Large intestine (tissue), 3 donors: Measurements from ENCODE around the gene HMX1. TPM values are rescaled to one million over a fixed set of nuclear protein-coding genes. Genes with fewer than 3 reads are reported as not detected.

Experiments
- DNase-seq, 2 donors: peaks; one replicate each; pipeline versions ENCODE4 v3.0.0 to v3.0.0-alpha.2; 2013
- H3K27ac ChIP-seq: one replicate; pipeline ENCODE4 v1.5.1; 2013; ENCODE audit warnings: low read length
- H3K27me3 ChIP-seq: 2 replicates; pipeline ENCODE4 v1.6.1; 2013; ENCODE audit warnings: low read length; ENCODE audit not compliant: control insufficient read depth, insufficient read depth
- H3K36me3 ChIP-seq: 2 replicates; pipeline ENCODE4 v1.6.1; 2013; ENCODE audit warnings: low read length; ENCODE audit not compliant: control insufficient read depth, insufficient read depth
- H3K4me1 ChIP-seq: one replicate; pipeline ENCODE4 v1.6.1; 2013; ENCODE audit warnings: low read length; ENCODE audit not compliant: control insufficient read depth, insufficient read depth
- H3K4me3 ChIP-seq: one replicate; pipeline ENCODE4 v1.5.1; 2013; ENCODE audit warnings: low read length
- H3K9me3 ChIP-seq: one replicate; pipeline ENCODE4 v1.6.1; 2013; ENCODE audit warnings: mild to moderate bottlenecking, low read depth, low read length, moderate library complexity; ENCODE audit not compliant: control insufficient read depth
- WGBS: methylation state at CpG from one replicate; pipeline ENCODE4 v1.1.5; 2013; ENCODE audit warnings: low lambda C conversion rate; ENCODE audit not compliant: insufficient coverage; 5-methylcytosine and 5-hydroxymethylcytosine counted together
- polyA plus RNA-seq: library from polyadenylated mRNA; unstranded; fragments of 120-200 nt; gene quantifications from one replicate; pipeline ENCODE4 v1.2.1, GENCODE V29; 2013

Gene HMX1
- polyA plus RNA-seq, 1 donor: not detected

- no peaks in the 10 kb centered on the region for H3K4me1 ChIP-seq
- H3K9me3 ChIP-seq: no peaks in the 10 kb centered on the region
- WGBS: 62% methylated on average over 2 of the region's 9 CpGs
- DNase-seq: no peak
- no peaks in the 10 kb centered on the region for H3K36me3 ChIP-seq
- H3K4me3 ChIP-seq: no peak overlapping the region
- peaks cover 6% of the 10 kb centered on the region for H3K27me3 ChIP-seq
- no peak overlapping the region for H3K27ac ChIP-seq
Measured at GRCh38 chr4:8909548-8909947, 37.9 kb upstream of the HMX1 start.

GRCh38 chr4:8908206-8908893, 36.7 kb upstream of the HMX1 start:
- no peaks in the 10 kb centered on the region for H3K4me1 ChIP-seq
- peaks cover 6% of the 10 kb centered on the region for H3K27me3 ChIP-seq
- H3K36me3 ChIP-seq: no peaks in the 10 kb centered on the region
- H3K9me3 ChIP-seq: no peaks in the 10 kb centered on the region
- no peak for DNase-seq
- H3K4me3 ChIP-seq: no peak overlapping the region
- WGBS: no CpG with 5 or more reads among the region's 34 CpGs
- H3K27ac ChIP-seq: no peak overlapping the region

GRCh38 chr4:8907596-8908205, 36.1 kb upstream of the HMX1 start:
- H3K36me3 ChIP-seq: no peaks in the 10 kb centered on the region
- no peak overlapping the region for H3K4me3 ChIP-seq
- no peak overlapping the region for H3K27ac ChIP-seq
- no peak for DNase-seq
- H3K9me3 ChIP-seq: no peaks in the 10 kb centered on the region
- H3K4me1 ChIP-seq: no peaks in the 10 kb centered on the region
- peaks cover 6% of the 10 kb centered on the region for H3K27me3 ChIP-seq
- no CpG with 5 or more reads among the region's 14 CpGs for WGBS

GRCh38 chr4:8906991-8907595, 35.5 kb upstream of the HMX1 start:
- no peak for DNase-seq
- H3K9me3 ChIP-seq: no peaks in the 10 kb centered on the region
- no peaks in the 10 kb centered on the region for H3K36me3 ChIP-seq
- no peak overlapping the region for H3K27ac ChIP-seq
- WGBS: 100% methylated on average over 1 of the region's 22 CpGs
- peaks cover 6% of the 10 kb centered on the region for H3K27me3 ChIP-seq
- no peaks in the 10 kb centered on the region for H3K4me1 ChIP-seq
- no peak overlapping the region for H3K4me3 ChIP-seq

- Histone ChIP-seq H3K9me3 (no peaks in the 10 kb centered on the region), H3K4me3 (no peak overlapping the region), H3K36me3 (no peaks in the 10 kb centered on the region), H3K27ac (no peak overlapping the region), H3K27me3 (peaks cover 6% of the 10 kb centered on the region), H3K4me1 (no peaks in the 10 kb centered on the region)
- 71% methylated on average over 1 of the region's 8 CpGs for WGBS
- no peak for DNase-seq
Measured at GRCh38 chr4:8906668-8906970, 35.0 kb upstream of the HMX1 start.

- H3K27ac ChIP-seq: no peak overlapping the region
- H3K27me3 ChIP-seq: peaks cover 6% of the 10 kb centered on the region
- no peak overlapping the region for H3K4me3 ChIP-seq
- H3K36me3 ChIP-seq: no peaks in the 10 kb centered on the region
- no peaks in the 10 kb centered on the region for H3K4me1 ChIP-seq
- no peak for DNase-seq
- WGBS: no CpG with 5 or more reads among the region's 33 CpGs
- peaks cover 2% of the 10 kb centered on the region for H3K9me3 ChIP-seq
Measured at GRCh38 chr4:8905773-8906667, 34.4 kb upstream of the HMX1 start.

- no CpG with 5 or more reads among the region's 20 CpGs for WGBS
- H3K36me3 ChIP-seq: no peaks in the 10 kb centered on the region
- peaks cover 4% of the 10 kb centered on the region for H3K9me3 ChIP-seq
- peaks cover 8% of the 10 kb centered on the region for H3K27me3 ChIP-seq
- H3K4me3 ChIP-seq: no peak overlapping the region
- no peak for DNase-seq
- H3K4me1 ChIP-seq: no peaks in the 10 kb centered on the region
- H3K27ac ChIP-seq: no peak overlapping the region
Measured at GRCh38 chr4:8905226-8905772, 33.7 kb upstream of the HMX1 start.

GRCh38 chr4:8904666-8905065, 33.0 kb upstream of the HMX1 start:
- no peaks in the 10 kb centered on the region for H3K36me3 ChIP-seq
- DNase-seq: no peak
- H3K27ac ChIP-seq: no peak overlapping the region
- WGBS: no CpG with 5 or more reads among the region's 6 CpGs
- no peak overlapping the region for H3K4me3 ChIP-seq
- H3K9me3 ChIP-seq: peaks cover 4% of the 10 kb centered on the region
- H3K27me3 ChIP-seq: peaks cover 8% of the 10 kb centered on the region
- no peaks in the 10 kb centered on the region for H3K4me1 ChIP-seq

GRCh38 chr4:8904041-8904501, 32.4 kb upstream of the HMX1 start:
- WGBS: no CpG with 5 or more reads among the region's 9 CpGs
- peaks cover 8% of the 10 kb centered on the region for H3K27me3 ChIP-seq

GRCh38 chr4:8901335-8901734, 29.7 kb upstream of the HMX1 start:
- H3K27me3 ChIP-seq: peaks cover 20% of the 10 kb centered on the region
- H3K9me3 ChIP-seq: peaks cover 4% of the 10 kb centered on the region
- no peaks in the 10 kb centered on the region for H3K4me1 ChIP-seq
- no CpG with 5 or more reads among the region's 6 CpGs for WGBS
- no peaks in the 10 kb centered on the region for H3K36me3 ChIP-seq
- no peak for DNase-seq
- H3K4me3 ChIP-seq: no peak overlapping the region
- H3K27ac ChIP-seq: no peak overlapping the region

More at GRCh38 chr4:8904041-8904501, 32.4 kb upstream of the HMX1 start:
- no peak for DNase-seq
- Histone ChIP-seq H3K27ac (no peak overlapping the region), H3K4me1 (no peaks in the 10 kb centered on the region), H3K9me3 (peaks cover 4% of the 10 kb centered on the region), H3K4me3 (no peak overlapping the region), H3K36me3 (no peaks in the 10 kb centered on the region)
